Right lung (tissue), 5 donors: Measurements from ENCODE around the gene CHAF1B. TPM values are rescaled to one million over a fixed set of nuclear protein-coding genes. Genes with fewer than 3 reads are reported as not detected.

Source experiments
- DNase-seq, 2 donors: peaks; one replicate each; pipeline ENCODE4 v3.0.0-alpha.2; 2013
- polyA plus RNA-seq, 5 donors: library from polyadenylated mRNA; unstranded; fragments of 120-200 nt; gene quantifications; one replicate each; pipeline versions ENCODE4 v1.2.1 to v1.2.3, GENCODE V29; 2013; ENCODE audit warnings: inconsistent platforms in 1 of 5, low replicate concordance in 1 of 5; ENCODE audit not compliant: insufficient read length in 5 of 5, insufficient read depth in 1 of 5

The CHAF1B gene
- polyA plus RNA-seq, 5 donors: 7.7 to 13.3 (median 10.4) TPM

- DNase-seq: no peak
These were observed 39.4 kb downstream of the CHAF1B start for GRCh38 chr21:36424592-36424991.

GRCh38 chr21:36425286-36425685 is 40.1 kb downstream of the CHAF1B start:
- DNase-seq: no peak

- DNase-seq: no peak
These were observed 42.3 kb downstream of the CHAF1B start for GRCh38 chr21:36427502-36427901.

GRCh38 chr21:36428761-36429432 is 43.7 kb downstream of the CHAF1B start:
- no peak for DNase-seq

GRCh38 chr21:36429947-36430546 is 44.9 kb downstream of the CHAF1B start:
- DNase-seq: peak in 1 of 2 donors; percentile 33

- DNase-seq: no peak
These were observed 45.6 kb downstream of the CHAF1B start for GRCh38 chr21:36430841-36431240.

- no peak for DNase-seq
These were observed 46.1 kb downstream of the CHAF1B start for GRCh38 chr21:36431252-36431651.

GRCh38 chr21:36433059-36433709 is 48.0 kb downstream of the CHAF1B start:
- no peak for DNase-seq

- no peak for DNase-seq
These were observed 49.0 kb downstream of the CHAF1B start for GRCh38 chr21:36434144-36434543.

- DNase-seq: no peak
These were observed 51.9 kb downstream of the CHAF1B start for GRCh38 chr21:36436829-36437744.

GRCh38 chr21:36437745-36438128 is 52.5 kb downstream of the CHAF1B start:
- no peak for DNase-seq

- DNase-seq: no peak
These were observed 56.5 kb downstream of the CHAF1B start for GRCh38 chr21:36441715-36442114.

GRCh38 chr21:36446301-36446700 is 61.1 kb downstream of the CHAF1B start:
- DNase-seq: no peak

GRCh38 chr21:36450511-36450910 is 65.3 kb downstream of the CHAF1B start:
- DNase-seq: no peak

GRCh38 chr21:36451506-36451905 is 66.3 kb downstream of the CHAF1B start:
- no peak for DNase-seq

GRCh38 chr21:36452281-36452825 is 67.2 kb downstream of the CHAF1B start:
- DNase-seq: no peak

GRCh38 chr21:36454093-36454531 is 68.9 kb downstream of the CHAF1B start:
- peak; percentile 25 to 30 for DNase-seq

GRCh38 chr21:36454706-36455105 is 69.5 kb downstream of the CHAF1B start:
- DNase-seq: no peak

- no peak for DNase-seq
These were observed 71.7 kb downstream of the CHAF1B start for GRCh38 chr21:36456729-36457414.

GRCh38 chr21:36459098-36459497 is 73.9 kb downstream of the CHAF1B start:
- DNase-seq: no peak

GRCh38 chr21:36460866-36461265 is 75.7 kb downstream of the CHAF1B start:
- no peak for DNase-seq
